A549 (cell line): ENCODE results near the gene ZNF502. TPM values are rescaled to one million over a fixed set of nuclear protein-coding genes. Genes with fewer than 3 reads are reported as not detected.
A peak's percentile ranks its signal among the peaks of the same experiment; 100 is the strongest.

Experiments used
- ATAC-seq, 2 experiments: fragments of 200-7000 bp in 1 of 2; fragments of >200 bp in 1 of 2; cut with Nextera tagmentation in 1 of 2; cut with Tn5 transposase in 1 of 2; 3 replicates each; pipeline versions ENCODE4 v1.8.0 to v1.9.1; 2018 to 2020; ENCODE audit warnings: mild to moderate bottlenecking in 1 of 2, moderate library complexity in 1 of 2
- CTCF ChIA-PET: fragments of 300-600 bp; sonication (Branson Sonifier 250); formaldehyde crosslinking; extraction: SDS; loops from one replicate; lab custom pipeline; 2021; ENCODE audit warnings: antibody characterized with exemption, inconsistent platforms; lab: Yijun Ruan, JAX
- POLR2A ChIA-PET: fragments of 350-600 bp; formaldehyde crosslinking; extraction: SDS; loops from one replicate; lab custom pipeline; 2021; ENCODE audit warnings: antibody characterized with exemption, inconsistent platforms; lab: Yijun Ruan, JAX
- DNase-seq, 2 experiments: peaks; one replicate each; pipeline versions ENCODE4 v3.0.0 to v3.0.0-alpha.2; 2011 to 2016; ENCODE audit warnings: low read depth in 1 of 2, low spot score in 1 of 2
- FAIRE-seq: peaks from 2 replicates; lab custom pipeline; 2011; peaks lifted over from hg19 to GRCh38; lab: Jason Lieb, UNC
- H3K27ac ChIP-seq, 2 experiments: fragments of >200 bp; sonication (Bioruptor Twin); formaldehyde crosslinking; 3 replicates each; pipeline ENCODE4 v1.5.1; 2016 to 2017
- H3K4me1 ChIP-seq: fragments of >200 bp; sonication (Bioruptor Twin); formaldehyde crosslinking; 3 replicates; pipeline ENCODE4 v1.6.1; 2016
- H3K4me2 ChIP-seq: fragments of >200 bp; sonication (Bioruptor Twin); formaldehyde crosslinking; 3 replicates; pipeline ENCODE4 v1.6.1; 2016
- H3K4me3 ChIP-seq: fragments of >200 bp; sonication (Bioruptor Twin); formaldehyde crosslinking; 3 replicates; pipeline ENCODE4 v1.5.1; 2016
- H3K9me3 ChIP-seq: fragments of >200 bp; sonication (Bioruptor Twin); formaldehyde crosslinking; 3 replicates; pipeline ENCODE4 v1.6.1; 2016
- CBX2 ChIP-seq: fragments of 200-600 bp; sonication (generic); IDR thresholded peaks from 2 replicates; pipeline ENCODE4 v1.6.1; 2016; ENCODE audit warnings: low read depth, mild to moderate bottlenecking, borderline replicate concordance
- CEBPB ChIP-seq, 2 experiments: fragments of >200 bp in 1 of 2; sonication (Bioruptor Twin) in 1 of 2; formaldehyde crosslinking in 1 of 2; IDR thresholded peaks; 2 replicates each; pipeline ENCODE4 v1.6.1; 2012 to 2016
- CHD2 ChIP-seq: fragments of 150-350 bp; IDR thresholded peaks from 2 replicates; pipeline ENCODE4 v1.6.1; 2014; ENCODE audit warnings: low read length; ENCODE audit not compliant: partially characterized antibody
- EP300 ChIP-seq, 2 experiments: fragments of >200 bp; sonication (Bioruptor Twin); formaldehyde crosslinking; IDR thresholded peaks; 2 replicates in 1 of 2; 3 replicates in 1 of 2; pipeline ENCODE4 v1.6.1; 2016 to 2017
- ESRRA ChIP-seq: fragments of 150-350 bp; IDR thresholded peaks from 2 replicates; pipeline ENCODE4 v1.6.1; 2014; ENCODE audit warnings: mild to moderate bottlenecking, low read length, borderline replicate concordance
- FOSB ChIP-seq: fragments of 250-450 bp; sonication (Bioruptor Pico); IDR thresholded peaks from 2 replicates; pipeline ENCODE4 v1.5.0; 2020; ENCODE audit warnings: mild to moderate bottlenecking, moderate library complexity
- FOSL2 ChIP-seq, 2 experiments: fragments of 450-650 bp in 1 of 2; fragments of >200 bp in 1 of 2; sonication (Bioruptor Twin) in 1 of 2; formaldehyde crosslinking; IDR thresholded peaks; 2 replicates each; pipeline versions ENCODE4 v1.5.0 to v1.6.1; 2016 to 2020; ENCODE audit warnings: mild to moderate bottlenecking in 1 of 2, moderate library complexity in 1 of 2
- FOXS1 ChIP-seq: fragments of 250-450 bp; sonication (Bioruptor Pico); IDR thresholded peaks from 2 replicates; pipeline ENCODE4 v1.5.0; 2020; ENCODE audit warnings: mild to moderate bottlenecking, moderate library complexity
- GATA3 ChIP-seq: IDR thresholded peaks from 2 replicates; pipeline ENCODE4 v1.6.1; 2012; ENCODE audit warnings: borderline replicate concordance
- HDAC2 ChIP-seq: fragments of 200-600 bp; sonication (generic); IDR thresholded peaks from 2 replicates; pipeline ENCODE4 v1.6.1; 2016
- HMGXB4 ChIP-seq: fragments of 250-450 bp; sonication (Bioruptor Pico); IDR thresholded peaks from 2 replicates; pipeline ENCODE4 v1.5.0; 2021; ENCODE audit warnings: mild to moderate bottlenecking, moderate library complexity, borderline replicate concordance
- HOXA7 ChIP-seq: fragments of 250-450 bp; sonication (Bioruptor Pico); IDR thresholded peaks from 2 replicates; pipeline ENCODE4 v1.5.0; 2020; ENCODE audit warnings: mild to moderate bottlenecking, moderate library complexity
- HOXB5 ChIP-seq: fragments of 250-450 bp; sonication (Bioruptor Pico); IDR thresholded peaks from 2 replicates; pipeline ENCODE4 v1.5.0; 2020; ENCODE audit warnings: mild to moderate bottlenecking, moderate library complexity
- JUN ChIP-seq, 2 experiments: fragments of >200 bp; sonication (Bioruptor Twin); formaldehyde crosslinking; IDR thresholded peaks; 2 replicates in 1 of 2; 3 replicates in 1 of 2; pipeline ENCODE4 v1.6.1; 2016 to 2017
- PHF8 ChIP-seq: fragments of 200-600 bp; sonication (generic); IDR thresholded peaks from 2 replicates; pipeline ENCODE4 v1.6.1; 2016; ENCODE audit warnings: low read depth, mild to moderate bottlenecking, antibody characterized with exemption, moderate library complexity, borderline replicate concordance
- POLR2A ChIP-seq: IDR thresholded peaks from 2 replicates; pipeline ENCODE4 v1.6.1; 2012; ENCODE audit warnings: mild to moderate bottlenecking, low read length
- POLR2AphosphoS2 ChIP-seq: conservative IDR thresholded peaks from 2 replicates; pipeline ENCODE4 v1.6.1; 2012; ENCODE audit warnings: low read length, improper control_type of control experiment, inconsistent platforms
- RCOR1 ChIP-seq: fragments of 150-350 bp; IDR thresholded peaks from 2 replicates; pipeline ENCODE4 v1.6.1; 2014; ENCODE audit warnings: antibody characterized with exemption, low read length, low read depth
- RNF2 ChIP-seq: fragments of 200-600 bp; sonication (generic); IDR thresholded peaks from 2 replicates; pipeline ENCODE4 v1.6.1; 2016; ENCODE audit warnings: low read depth, mild to moderate bottlenecking, antibody characterized with exemption, moderate library complexity, borderline replicate concordance
- ZFP36 ChIP-seq: fragments of 450-650 bp; IDR thresholded peaks from 2 replicates; pipeline ENCODE4 v1.6.1; 2014; ENCODE audit warnings: borderline replicate concordance; ENCODE audit not compliant: partially characterized antibody
- ZNF302 ChIP-seq: fragments of 250-450 bp; sonication (Bioruptor Pico); IDR thresholded peaks from 2 replicates; pipeline ENCODE4 v1.9.0; 2021; ENCODE audit warnings: inconsistent platforms, mild to moderate bottlenecking, moderate library complexity
- WGBS: methylation state at CpG from one replicate; pipeline ENCODE4 v1.1.6; 2017; ENCODE audit errors: missing lambda C conversion rate; 5-methylcytosine and 5-hydroxymethylcytosine counted together
- polyA plus RNA-seq, 4 experiments: library from polyadenylated mRNA; depleted of rRNA in 3 of 4; stranded (reverse); fragments of >200 nt; fragmentation: RNase III in 1 of 4; extraction: RNeasy Plus Mini Kit Qiagen cat#74134 plus additional on column Dnase treatment in 1 of 4; gene quantifications; 2 replicates in 3 of 4; 3 replicates in 1 of 4; pipeline ENCODE4 v1.2.3, GENCODE V29; 2011 to 2017
- TF ChIP-seq, protein P1 (sequence below): fragments of 200-600 bp; sonication (generic); IDR thresholded peaks from 2 replicates; pipeline ENCODE4 v1.6.1; 2016; ENCODE audit warnings: antibody characterized with exemption, mild to moderate bottlenecking, moderate library complexity

ZNF502 gene
- polyA plus RNA-seq, 2 of the 4 experiments (the other 2 are of a cell fraction), result 1.5 to 3.3 TPM

DNA sequence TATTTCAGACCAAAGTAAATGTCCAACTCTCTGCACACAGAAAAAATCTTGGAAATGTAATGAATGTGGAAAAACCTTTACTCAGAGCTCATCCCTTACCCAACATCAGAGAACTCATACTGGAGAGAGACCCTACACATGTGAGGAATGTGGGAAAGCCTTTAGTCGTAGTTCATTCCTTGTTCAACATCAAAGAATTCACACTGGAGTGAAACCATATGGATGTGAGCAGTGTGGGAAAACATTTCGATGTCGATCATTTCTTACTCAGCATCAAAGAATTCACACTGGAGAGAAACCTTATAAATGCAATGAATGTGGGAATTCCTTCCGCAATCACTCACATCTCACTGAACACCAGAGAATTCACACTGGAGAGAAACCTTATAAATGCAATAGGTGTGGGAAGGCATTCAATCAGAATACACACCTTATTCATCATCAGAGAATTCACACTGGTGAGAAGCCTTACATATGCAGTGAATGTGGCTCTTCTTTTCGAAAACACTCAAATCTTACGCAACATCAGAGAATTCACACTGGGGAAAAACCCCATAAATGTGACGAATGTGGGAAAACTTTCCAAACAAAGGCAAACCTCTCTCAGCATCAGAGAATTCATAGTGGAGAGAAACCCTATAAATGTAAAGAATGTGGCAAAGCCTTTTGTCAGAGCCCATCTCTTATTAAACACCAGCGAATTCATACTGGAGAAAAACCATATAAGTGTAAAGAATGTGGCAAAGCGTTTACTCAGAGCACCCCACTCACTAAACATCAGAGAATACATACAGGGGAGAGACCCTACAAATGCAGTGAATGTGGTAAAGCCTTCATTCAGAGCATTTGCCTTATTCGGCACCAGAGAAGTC, 9.0 kb downstream of the ZNF502 start:
- POLR2A ChIA-PET, result no interaction called here
- Histone ChIP-seq H3K4me3 (no peak overlapping the region), H3K4me1 (no peaks in the 10 kb centered on the region), H3K9me3 (peaks cover 88% of the 10 kb centered on the region), H3K27ac (no peak overlapping the region), H3K4me2 (no peak overlapping the region)
- FAIRE-seq (no peak), DNase-seq (peak in 1 of 2 experiments; percentile 12), ATAC-seq (no peak)
- TF ChIP-seq FOXS1 (CRISPR knock-in tag), result no peak
- TF ChIP-seq EP300 (IDR thresholded peaks at IDR 0.05), result no peak
- TF ChIP-seq CHD2, result no peak
- TF ChIP-seq FOSB, result no peak
- peak in 1 of 2 experiments; percentile 44; a peak in 2 of 4 replicates for TF ChIP-seq CEBPB (IDR thresholded peaks at IDR 0.05)
- TF ChIP-seq, protein P1, sequence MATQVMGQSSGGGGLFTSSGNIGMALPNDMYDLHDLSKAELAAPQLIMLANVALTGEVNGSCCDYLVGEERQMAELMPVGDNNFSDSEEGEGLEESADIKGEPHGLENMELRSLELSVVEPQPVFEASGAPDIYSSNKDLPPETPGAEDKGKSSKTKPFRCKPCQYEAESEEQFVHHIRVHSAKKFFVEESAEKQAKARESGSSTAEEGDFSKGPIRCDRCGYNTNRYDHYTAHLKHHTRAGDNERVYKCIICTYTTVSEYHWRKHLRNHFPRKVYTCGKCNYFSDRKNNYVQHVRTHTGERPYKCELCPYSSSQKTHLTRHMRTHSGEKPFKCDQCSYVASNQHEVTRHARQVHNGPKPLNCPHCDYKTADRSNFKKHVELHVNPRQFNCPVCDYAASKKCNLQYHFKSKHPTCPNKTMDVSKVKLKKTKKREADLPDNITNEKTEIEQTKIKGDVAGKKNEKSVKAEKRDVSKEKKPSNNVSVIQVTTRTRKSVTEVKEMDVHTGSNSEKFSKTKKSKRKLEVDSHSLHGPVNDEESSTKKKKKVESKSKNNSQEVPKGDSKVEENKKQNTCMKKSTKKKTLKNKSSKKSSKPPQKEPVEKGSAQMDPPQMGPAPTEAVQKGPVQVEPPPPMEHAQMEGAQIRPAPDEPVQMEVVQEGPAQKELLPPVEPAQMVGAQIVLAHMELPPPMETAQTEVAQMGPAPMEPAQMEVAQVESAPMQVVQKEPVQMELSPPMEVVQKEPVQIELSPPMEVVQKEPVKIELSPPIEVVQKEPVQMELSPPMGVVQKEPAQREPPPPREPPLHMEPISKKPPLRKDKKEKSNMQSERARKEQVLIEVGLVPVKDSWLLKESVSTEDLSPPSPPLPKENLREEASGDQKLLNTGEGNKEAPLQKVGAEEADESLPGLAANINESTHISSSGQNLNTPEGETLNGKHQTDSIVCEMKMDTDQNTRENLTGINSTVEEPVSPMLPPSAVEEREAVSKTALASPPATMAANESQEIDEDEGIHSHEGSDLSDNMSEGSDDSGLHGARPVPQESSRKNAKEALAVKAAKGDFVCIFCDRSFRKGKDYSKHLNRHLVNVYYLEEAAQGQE, result no peak
- no peak for TF ChIP-seq FOSL2 (IDR thresholded peaks at IDR 0.05)
- no peak for TF ChIP-seq FOSL2 (CRISPR knock-in tag; IDR thresholded peaks at IDR 0.05)
- no peak for TF ChIP-seq RCOR1
- TF ChIP-seq ZNF302 (CRISPR knock-in tag), result no peak
- no peak for TF ChIP-seq PHF8
- TF ChIP-seq GATA3, result peak; percentile 30; the same call in 1 of the 2 replicates
- TF ChIP-seq CBX2, result no peak
- CTCF ChIA-PET, result no interaction called here
- 79% methylated on average over 10 of the region's 10 CpGs for WGBS

GRCh38 chr3:44722103-44722401, 9.6 kb downstream of the ZNF502 start:
- ATAC-seq (no peak), FAIRE-seq (no peak), DNase-seq (no peak)
- no peak overlapping the region for H3K27ac ChIP-seq
- ChIA-PET POLR2A (no interaction called here), CTCF (no interaction called here)
- WGBS, result 83% methylated on average over 1 of the region's 1 CpG
- TF ChIP-seq ESRRA (no peak), CEBPB (IDR thresholded peaks at IDR 0.05) (no peak), HMGXB4 (CRISPR knock-in tag) (no peak), ZNF302 (CRISPR knock-in tag) (no peak), JUN (IDR thresholded peaks at IDR 0.05) (no peak), POLR2A (no peak), ZFP36 (no peak), HOXB5 (CRISPR knock-in tag) (no peak), HDAC2 (no peak), RNF2 (no peak), POLR2AphosphoS2 (no peak), HOXA7 (CRISPR knock-in tag) (no peak)
- peaks cover 87% of the 10 kb centered on the region for H3K9me3 ChIP-seq
- H3K4me1 ChIP-seq, result no peaks in the 10 kb centered on the region
- H3K4me3 ChIP-seq, result no peak overlapping the region
- H3K4me2 ChIP-seq, result no peak overlapping the region
